Measurements from ENCODE around the gene PTPRM. TPM values are rescaled to one million over a fixed set of nuclear protein-coding genes. Genes with fewer than 3 reads are reported as not detected.

Gene PTPRM
- polyA plus RNA-seq, 12 donors: 64.3 to 109 (median 90.1) TPM; not detected in 1

DNA sequence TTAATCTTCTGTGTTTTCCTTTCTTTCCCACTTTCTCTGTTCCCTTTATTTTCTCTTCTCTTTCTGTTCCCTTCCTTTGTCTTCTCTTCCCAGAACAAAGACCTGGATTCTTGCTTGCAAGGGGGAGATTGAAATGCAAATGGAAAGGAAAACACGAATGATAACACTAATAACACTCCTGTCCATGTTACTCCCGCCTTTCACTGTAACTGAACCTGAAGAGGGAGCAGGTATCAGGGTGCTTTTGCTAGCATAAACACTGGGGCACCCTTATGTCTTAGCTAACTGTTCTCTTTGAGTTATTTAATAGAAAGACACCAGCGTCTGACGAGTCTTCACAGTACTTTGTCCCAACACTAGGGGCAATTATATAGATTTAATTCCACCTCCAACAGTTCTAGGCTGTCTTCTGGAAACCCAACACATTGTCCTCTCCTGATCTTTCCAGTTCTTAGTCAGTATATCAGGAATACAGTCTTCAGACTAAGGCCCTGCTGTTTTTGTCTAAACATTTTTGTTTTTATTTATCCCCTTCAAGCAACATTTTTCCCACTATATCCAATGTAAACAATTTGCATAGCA lies 99.2 kb downstream of the PTPRM start:
- no peak for DNase-seq

DNA sequence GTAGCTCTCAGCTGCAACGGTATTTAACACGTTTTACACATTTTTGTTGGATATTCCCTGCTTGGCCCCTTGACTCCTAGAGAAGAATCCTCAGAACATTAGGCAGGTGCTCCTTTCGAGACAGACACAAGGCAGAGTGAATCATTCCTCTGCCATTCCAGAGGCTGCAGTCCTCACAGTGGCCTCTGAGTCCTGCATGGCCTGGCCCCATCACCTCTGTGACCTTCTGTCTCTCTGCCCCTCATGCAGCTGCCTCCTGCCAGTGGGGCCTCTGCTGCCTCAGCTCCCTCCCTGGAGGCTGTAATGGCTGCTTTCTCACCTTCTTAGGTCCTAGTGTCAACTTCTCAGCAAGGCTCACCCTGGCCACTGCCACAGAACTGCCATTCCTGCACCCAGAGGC lies 101.3 kb downstream of the PTPRM start:
- DNase-seq: no peak

DNA sequence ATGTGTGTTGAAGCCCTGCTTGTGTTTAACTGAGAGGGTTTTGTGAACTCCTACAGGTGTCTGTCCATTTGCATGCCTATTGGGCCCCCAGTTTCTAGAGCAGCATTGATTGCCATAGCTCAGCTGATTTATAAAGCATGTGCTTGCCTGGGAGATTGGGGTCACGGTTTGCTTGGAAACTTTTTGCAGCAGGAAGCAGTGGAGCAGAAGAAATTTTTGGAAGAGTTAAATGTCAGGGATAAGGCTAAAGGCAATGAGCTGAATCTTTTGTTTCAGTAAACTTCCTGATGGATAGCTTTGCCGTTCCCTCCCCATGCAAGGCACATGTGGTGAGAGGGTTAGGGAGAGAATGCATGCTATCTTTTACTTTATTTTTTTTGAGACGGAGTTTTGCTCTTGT lies 102.2 kb downstream of the PTPRM start:
- no peak for DNase-seq

DNA sequence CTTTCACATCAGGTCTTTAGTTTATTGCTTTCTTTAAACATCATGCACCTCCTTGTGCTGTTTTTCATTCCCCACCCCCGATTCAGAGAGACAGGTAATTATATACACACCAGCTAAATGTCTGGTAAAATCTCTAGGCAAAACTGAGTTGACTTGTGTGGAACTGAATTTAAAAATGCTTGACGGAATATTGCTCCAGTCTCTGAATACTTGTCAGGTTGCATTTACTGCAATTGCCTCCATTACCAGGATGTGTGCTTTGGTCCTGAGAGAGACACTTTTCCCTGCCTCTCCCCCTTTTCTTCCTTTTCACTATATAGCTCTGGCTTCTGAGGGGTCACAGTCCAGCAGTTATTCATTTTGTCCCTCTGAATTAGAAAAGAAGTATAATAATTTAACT lies 104.0 kb downstream of the PTPRM start:
- no peak for DNase-seq

DNA sequence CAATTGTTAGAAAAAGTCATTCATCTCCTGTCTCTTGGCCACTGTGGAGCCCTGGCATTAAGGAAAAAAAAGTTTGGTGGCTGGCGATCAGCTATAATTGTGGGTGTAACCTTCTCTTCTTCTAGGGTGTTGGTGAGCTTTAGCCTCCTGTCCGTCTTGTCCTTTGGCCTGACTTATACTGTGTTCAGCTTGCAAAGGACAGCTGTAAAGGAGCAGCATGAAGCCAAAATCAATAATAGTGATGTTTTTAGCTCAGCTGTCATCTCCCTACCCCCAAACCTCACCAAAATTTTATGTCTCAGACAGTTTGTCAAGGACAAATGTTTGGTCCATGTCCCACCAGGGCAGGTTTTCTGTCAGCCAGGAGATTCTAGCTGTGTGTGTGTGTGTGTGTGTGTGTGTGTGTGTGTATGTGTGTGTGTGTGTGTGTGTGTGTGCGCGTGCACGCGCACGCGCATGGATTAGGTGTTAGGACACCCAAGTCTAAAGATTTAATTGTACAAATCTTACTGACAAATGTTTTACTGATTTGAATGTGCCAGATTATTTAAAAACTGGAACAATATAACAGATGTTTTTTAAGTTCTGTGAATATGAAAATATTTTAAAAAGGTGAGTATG lies 109.2 kb downstream of the PTPRM start:
- no peak for DNase-seq

DNA sequence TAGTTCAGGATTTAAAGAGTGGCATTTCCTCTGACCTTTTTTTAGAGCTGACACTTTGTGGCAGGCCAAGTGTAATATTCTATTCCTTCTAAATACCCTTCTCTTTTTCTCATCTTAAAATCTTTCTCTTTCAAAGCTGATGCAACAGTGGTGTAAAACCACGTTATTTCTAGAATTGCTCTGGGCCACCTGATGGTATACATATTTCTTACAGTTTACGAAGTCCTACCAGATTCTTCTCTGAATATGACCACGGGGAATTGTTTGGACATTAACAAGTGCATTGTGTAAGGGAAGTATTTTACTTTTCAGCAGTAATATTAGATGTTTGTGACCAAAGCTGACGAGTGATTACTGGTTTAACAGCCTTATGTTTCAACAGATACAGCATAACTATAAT lies 109.9 kb downstream of the PTPRM start:
- DNase-seq: no peak

DNA sequence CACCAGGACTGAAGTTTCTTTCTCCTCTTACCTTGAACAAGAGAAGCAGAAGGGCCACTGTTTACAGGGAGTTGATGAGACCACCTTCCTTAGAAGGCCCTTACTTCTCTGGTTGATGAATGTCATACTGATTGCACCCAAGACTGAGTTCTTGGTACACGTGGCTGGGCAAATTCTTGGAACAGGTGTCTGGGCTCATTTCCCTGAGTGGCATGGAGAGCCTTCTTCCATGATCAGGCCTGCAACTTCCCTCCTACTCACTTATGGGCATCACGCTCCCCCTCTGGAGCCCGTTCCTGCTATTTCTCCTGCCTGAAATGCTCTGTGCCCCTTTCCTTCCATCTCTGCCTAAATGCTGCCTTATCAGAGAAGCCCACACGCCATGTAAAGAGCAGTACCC lies 110.3 kb downstream of the PTPRM start:
- DNase-seq: no peak

DNA sequence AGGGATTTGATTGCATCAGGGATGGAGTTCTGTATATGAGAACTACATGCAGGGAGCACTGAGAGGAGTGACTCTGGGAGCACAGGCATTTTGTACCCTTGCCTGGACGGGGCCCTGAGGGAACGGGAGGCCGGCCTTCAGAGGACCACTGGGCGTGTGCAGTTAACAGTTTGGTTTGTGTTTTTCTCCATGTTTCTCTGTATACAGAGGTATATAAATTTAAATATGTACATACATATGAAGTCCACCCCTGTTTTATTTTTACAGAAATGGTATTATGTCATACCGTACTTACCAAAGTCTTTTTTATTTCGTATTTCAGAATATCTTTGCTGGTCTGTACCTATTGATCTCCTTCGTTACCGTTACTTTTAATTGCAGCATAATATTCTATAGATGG lies 111.3 kb downstream of the PTPRM start:
- no peak for DNase-seq

DNA sequence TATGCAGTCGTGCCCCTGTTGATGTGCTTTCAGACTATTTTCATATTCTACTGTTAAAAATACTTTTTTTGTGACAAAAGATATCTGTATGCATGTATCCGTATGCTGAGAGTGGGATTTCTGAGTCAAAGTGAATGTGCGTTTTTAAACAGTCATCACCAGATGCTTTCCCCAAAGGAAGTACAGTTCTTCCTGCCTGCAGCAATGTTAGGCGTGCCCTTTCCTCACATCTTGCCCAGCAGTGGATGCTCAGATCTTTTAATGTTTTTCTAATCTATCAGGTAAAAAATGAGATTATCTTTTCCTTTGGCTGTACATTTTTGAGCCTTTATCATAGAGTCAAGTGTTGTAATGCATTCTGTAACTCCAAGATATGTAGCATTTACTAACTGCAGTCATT lies 111.7 kb downstream of the PTPRM start:
- DNase-seq: no peak

DNA sequence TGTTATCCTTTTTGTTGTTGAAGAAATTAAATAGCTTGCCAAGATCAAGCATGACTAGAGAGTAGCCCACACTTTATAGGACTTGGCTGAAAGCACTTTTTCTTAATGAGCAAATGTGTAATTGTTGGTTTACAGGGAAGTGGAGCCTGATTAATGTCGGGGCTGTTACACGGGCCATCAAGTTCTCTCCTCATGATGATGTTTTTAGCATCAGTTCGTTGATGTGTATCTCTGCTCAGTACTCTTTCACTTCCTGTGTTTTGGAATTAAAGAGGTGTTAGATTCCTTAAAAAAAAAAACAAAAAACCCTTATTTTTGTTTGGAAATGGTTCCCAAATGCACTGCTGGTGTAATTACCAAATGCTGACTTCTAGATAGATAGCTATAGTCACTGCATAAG lies 114.2 kb downstream of the PTPRM start:
- DNase-seq: no peak

DNA sequence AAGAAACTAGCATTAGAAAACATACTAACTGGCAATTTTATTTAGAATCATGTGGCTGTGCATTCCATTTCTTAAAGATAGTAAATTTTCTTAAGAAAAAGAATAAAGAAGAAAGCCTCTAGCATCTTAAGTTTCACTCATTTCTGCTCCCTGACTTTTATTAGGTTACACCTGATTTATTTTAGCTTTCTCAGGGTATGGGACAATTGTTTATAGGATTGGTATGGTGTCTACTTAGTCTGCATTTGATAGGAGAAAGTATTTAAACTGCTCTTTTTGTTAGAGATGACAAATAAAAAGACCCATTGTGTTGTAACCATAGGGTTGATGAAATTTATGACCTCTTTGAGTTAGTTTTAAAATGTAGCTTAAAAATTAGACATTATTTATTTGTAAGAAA lies 115.2 kb downstream of the PTPRM start:
- no peak for DNase-seq

DNA sequence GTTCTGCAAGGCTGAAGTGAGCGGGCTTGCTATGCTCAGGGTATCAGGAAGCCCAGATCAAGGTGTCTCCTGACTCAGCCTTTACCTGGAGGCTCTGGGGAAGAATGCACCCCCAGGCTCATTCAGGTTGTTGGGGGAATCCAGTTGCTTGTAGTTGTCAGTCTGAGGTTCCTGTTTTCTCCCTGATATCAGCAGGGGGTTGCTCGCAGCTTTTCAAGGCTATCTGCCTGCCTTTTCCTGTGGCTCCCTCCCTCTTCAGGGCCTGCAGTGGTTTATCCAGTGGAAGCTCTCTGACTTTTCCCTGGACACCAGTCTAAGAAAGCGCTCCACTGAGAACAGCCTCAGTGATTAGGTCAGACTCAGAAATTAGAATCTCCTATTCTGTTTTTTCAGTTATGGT lies 116.6 kb downstream of the PTPRM start:
- DNase-seq: no peak

DNA sequence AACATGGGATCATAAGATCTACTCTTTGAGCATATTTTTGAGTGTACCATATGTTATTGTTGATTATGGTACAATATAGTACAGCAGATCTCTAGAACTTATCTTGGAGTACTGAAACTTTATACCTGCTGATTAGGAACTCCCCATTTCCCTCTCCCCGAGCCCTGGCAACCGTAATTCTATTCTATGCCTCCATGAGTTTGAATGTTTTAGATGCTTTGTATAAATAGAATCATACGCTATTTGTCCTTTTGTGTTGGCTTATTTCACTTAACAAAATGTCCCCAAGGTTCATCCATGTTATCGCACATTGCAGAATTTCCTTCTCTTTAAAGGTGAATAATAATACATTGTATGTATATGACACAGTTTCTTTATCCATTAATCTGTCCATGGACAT lies 117.2 kb downstream of the PTPRM start:
- no peak for DNase-seq

DNA sequence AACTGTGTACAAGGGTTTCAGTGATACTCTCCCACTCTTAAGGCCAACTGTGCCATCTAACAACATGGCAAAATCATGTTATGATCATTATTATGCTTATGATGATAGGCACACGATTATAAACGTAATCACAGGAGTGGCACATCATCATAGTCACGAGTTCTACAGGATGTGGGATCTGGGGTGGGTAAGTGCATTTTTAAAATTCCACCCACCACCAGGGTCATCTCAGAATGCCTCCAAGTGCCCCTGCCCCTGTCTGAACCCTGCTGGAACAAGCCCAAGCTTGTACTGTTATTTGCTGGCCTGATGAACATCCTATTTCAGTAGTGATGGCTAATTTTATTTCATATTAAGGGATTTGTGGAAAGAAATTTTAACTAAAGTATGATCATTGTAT lies 117.8 kb downstream of the PTPRM start:
- no peak for DNase-seq

DNA sequence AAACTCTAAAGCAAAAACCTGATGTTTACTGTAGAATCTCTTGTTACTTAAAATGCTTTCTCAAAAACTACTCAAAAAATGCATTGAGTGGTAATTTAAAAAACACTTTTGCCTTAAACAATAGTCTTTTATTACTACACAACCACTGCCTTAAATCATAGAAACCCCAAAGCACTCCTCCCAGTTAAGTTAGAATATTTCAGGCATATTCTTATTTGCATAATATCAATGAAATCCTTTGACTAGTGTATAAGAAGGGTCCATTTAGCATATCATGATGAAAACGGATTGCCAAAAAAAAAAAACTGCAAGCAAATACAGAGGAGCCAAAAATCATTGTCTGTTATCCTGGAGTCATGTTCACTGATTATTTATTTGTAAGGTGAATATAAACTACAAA lies 119.2 kb downstream of the PTPRM start:
- DNase-seq: no peak

DNA sequence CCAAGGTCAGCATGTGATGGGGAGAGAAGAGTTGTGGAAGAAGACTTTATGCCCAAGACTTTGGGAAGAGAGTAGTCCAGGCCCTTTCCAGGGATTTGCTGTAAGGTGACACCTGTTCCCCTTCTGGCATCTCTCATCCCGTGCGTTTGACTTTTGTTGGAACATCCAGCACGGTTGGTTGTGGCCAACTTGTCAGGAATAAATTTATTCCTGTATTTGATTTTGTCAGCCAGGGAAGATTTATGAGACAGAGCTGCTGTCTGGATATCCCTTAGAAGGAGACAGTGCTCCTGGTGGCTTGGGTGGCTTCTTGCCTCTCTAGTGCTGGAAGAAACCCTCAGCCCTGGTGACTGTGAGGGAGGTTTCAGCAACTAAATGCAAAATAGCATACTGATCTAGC lies 121.5 kb downstream of the PTPRM start:
- no peak for DNase-seq

DNA sequence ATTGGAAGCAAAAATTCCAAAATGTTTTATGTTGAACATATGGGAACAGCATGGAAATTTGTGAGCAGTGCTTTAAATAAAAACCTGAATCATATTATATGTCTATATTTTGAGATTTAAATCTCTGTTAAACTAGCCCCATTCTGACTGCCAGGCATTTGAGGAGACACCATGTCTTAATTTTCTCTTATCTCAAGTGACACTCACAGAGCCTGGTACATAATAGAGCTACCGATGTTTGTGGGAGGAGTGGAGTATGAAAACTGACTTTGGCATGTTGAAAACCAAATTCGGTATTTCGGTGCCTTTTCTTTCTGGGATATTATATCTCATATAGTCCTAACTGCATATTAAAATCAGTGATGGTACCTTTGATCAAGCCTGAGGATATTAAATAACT lies 124.1 kb downstream of the PTPRM start:
- DNase-seq: no peak

DNA sequence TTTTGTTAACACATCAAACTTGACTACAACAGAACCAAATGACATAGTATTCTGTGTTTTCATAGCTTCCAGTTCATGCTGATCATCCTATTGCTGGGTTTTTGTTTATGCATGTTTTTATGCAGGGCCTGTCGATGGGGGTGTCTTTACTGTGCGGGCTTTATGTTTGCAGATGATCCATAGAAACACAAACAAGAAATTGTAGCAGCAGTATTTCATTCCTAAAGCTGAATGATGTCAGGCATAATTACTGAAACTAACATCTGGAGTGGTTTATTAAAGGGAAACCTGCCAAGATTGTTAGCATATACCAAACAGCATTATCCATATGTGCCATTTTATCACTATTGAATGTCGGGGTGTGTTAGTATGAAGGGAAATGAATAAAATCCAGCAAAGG lies 129.7 kb downstream of the PTPRM start:
- peak; percentile 26 for DNase-seq

DNA sequence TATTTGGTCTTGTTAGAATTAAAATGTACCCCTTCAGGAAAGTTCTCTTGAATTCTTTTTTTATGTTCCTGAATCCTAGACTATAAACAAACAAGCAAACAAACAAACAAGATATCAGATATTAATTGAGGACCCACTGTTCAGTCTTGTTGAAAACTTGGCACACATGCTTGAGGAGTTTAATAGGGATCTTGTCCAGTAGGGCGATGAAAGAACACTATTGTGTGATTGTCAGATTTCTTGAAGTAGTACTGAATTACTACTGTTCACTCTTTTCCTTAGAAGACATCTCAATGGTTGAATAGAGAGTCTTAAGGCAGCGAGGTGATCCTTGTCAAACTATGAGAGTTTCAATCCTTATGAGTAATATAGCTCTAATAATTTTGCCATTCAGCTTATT lies 130.2 kb downstream of the PTPRM start:
- no peak for DNase-seq

DNA sequence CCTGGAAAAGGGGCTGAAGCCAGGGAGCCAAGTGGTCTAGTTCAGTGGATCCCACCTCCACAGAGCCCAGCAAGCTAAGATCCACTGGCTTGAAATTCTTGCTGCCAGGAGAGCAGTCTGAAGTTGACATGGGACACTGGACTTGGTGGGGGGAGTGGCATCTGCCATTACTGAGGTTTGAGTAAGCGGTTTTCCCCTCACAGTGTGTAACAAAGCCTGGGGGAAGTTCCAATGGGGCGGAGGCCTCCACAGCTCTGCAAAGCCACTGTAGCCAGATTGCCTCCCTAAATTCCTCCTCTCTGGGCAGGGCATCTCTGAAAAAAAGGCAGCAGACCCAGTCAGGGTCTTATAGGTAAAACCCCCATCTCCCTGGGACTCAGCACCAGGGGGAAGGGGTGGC lies 144.4 kb downstream of the PTPRM start:
- DNase-seq: no peak

DNA sequence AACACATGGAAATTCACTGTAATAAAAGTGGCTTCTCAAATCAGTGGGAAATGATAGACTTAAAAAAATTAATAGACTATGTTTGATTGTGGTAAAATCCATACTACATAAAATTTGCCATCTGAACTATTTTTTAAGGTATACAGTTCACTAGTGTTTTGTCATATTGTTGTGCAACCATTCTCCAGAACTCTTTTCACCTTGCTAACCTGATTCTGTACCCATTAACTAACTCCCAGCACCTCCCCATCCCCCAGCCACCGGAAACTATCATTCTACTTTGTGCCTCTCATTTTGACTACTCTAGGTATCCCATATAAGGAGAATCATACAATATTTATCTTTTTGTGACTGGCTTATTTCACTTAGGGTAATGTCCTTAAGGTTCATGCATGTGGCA lies 153.3 kb downstream of the PTPRM start:
- no peak for DNase-seq

DNA sequence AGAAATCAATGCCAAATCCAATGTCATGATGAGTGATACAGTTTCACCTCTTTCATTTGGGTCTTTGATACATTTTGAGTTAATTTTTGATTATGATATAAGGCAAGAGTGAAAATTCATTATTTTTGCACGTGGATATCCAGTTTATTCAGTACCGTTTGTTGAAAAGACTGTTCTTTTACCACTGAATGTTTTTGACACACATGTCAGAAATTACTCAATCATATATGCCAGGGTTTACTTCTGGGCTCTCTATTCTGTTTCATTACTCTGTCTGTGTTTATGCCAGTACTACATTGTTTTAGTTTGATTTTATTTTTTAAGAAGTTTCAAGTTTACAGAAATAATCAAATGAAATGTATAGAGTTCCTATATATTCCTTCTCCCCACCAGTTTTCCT lies 154.4 kb downstream of the PTPRM start:
- no peak for DNase-seq

DNA sequence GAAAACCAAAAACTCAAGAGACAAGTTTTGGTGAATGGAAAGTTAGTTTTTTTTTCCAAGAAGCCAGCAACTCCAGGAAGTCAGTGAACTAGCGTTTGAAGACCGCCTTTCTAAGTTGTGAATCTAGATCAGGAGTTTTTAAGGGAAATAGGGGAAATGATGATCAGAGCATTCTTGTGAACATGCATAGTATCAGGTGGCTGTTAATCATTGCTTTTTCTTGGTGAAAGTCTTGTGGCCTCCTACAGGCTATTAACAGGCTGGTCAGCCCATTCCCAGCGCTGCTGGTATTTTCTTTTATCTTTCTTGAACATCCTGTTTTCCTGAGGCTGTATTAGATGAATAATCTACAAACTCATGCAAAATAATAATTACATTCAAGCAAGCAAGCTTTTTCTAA lies 155.8 kb downstream of the PTPRM start:
- no peak for DNase-seq

DNA sequence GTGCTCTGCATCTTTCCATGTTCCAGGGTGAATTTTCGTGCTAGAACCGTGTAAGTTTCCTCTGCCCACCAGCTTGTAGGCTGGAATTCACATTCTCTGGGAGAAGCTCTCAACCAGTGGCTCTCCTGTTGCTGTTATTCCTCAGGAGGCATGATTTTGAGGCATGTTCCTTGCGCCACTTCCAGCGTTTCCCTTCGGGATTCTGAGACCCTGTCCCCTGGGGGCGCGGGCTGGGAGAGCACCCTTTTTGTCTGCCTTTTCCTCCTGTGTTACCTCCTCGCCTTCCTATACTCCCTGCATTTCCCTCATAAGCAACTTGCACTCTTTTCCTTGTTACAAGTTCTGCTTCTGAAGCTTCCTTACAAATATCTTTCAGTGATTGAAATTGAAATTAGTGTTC lies 156.4 kb downstream of the PTPRM start:
- no peak for DNase-seq

DNA sequence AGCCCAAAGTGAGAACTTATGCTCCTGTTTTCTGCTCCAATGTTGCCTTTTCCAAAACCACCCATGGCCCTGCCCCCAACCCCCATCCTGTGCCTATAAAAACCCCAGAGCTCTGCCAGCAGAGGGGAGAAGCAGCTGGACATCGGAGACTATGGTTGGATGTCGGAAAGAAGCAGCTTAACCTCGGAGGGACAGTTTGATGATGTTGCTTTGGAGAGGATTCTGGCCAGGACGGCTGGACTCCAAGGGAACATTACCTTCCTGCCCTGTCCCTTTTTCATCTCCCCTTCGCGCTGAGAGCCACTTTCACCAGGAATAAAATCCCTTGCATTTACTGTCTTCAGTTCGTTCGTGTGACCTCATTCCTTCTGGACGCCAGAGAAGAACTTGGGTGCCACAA lies 158.4 kb downstream of the PTPRM start:
- DNase-seq: no peak

All from muscle of arm (tissue), 12 donors.